Measurements from ENCODE around the gene BDH1. TPM values are rescaled to one million over a fixed set of nuclear protein-coding genes. Genes with fewer than 3 reads are reported as not detected.

Gene BDH1
- total RNA-seq, 1 donor, result 0.99 TPM

DNA sequence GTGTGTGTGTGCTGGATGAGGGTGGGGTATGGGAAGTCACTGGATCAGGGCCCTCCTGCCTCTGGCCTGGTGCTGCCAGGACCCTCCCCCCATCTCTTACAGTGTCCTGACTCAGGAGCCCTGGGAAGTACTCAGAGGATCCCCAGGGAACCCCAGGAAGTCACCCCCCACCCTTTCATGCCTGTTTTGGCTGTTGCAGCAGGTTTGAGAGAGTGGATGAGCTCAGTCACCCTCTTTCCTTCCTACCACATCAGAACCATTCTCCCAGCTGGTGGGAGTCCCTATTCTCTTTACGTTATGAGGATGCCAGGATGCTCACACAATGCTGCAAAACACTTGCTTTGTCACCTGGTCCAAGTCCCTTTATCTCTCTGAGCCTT is 59.0 kb downstream of the BDH1 start:
- TF ChIP-seq, protein P1, sequence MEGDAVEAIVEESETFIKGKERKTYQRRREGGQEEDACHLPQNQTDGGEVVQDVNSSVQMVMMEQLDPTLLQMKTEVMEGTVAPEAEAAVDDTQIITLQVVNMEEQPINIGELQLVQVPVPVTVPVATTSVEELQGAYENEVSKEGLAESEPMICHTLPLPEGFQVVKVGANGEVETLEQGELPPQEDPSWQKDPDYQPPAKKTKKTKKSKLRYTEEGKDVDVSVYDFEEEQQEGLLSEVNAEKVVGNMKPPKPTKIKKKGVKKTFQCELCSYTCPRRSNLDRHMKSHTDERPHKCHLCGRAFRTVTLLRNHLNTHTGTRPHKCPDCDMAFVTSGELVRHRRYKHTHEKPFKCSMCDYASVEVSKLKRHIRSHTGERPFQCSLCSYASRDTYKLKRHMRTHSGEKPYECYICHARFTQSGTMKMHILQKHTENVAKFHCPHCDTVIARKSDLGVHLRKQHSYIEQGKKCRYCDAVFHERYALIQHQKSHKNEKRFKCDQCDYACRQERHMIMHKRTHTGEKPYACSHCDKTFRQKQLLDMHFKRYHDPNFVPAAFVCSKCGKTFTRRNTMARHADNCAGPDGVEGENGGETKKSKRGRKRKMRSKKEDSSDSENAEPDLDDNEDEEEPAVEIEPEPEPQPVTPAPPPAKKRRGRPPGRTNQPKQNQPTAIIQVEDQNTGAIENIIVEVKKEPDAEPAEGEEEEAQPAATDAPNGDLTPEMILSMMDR (IDR thresholded peaks at IDR 0.05; ENCODE audit: insufficient read depth, low read length), result no peak
- DNase-seq (ENCODE audit: low read depth), result no peak
- H3K4me3 ChIP-seq (ENCODE audit: low read depth, low read length), result no peak overlapping the region

DNA sequence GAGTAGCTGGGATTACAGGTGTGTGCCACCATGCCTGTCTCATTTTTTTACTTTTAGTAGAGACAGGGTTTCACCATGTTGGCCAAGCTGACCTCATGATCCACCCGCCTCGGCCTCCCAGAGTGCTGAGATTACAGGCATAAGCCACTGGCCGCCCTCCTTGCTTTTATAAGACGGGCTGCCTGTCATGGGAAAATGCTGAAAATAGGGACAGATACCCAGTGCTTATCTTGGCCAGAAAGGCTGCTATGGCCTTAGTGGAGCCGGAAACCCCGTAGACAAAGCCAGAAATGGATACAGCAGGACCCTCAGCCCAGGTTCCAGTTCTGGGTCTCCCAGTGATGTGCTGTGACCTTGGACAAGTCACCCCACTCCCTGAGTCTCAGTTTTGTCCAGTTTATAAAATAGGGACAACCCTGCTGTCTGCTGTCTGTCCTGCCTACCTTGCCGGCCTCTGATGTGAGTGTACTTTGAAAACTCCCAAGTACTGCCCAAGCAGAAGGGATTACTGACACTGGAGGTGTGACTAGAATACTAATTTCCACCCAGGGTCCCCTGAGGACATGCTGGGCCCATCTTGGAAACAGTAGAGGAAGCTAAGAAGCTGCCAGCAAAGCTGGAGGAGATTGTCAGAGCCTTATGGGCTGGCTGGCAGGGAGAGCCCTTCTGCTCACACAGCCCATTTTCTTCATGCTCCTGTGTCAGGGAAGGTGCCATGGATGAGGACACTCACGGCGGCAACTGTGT is 59.6 kb downstream of the BDH1 start:
- TF ChIP-seq, protein P1 (IDR thresholded peaks at IDR 0.05; ENCODE audit: insufficient read depth, low read length), result no peak
- DNase-seq (ENCODE audit: low read depth), result no peak
- no peak overlapping the region for H3K4me3 ChIP-seq (ENCODE audit: low read depth, low read length)

DNA sequence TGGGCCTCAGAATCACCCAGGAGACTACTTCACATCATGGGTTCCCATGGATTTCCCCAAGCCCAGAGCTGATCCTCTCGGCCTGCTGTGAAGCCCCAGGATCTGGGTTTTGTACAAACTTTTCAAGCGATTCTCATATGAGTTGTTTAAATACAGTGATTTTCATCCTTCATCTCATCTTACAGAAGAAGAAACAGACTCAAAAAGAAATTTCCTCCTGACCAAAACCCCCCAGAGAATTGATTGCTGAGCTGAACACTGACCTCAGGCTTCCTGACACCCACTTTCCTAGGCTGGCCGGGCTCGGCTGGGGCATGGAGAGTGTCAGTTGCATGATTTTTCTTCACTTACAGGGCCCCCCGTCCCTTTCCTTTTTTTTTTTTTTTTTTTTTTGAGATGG is 60.3 kb downstream of the BDH1 start:
- no peak overlapping the region for H3K4me3 ChIP-seq (ENCODE audit: low read depth, low read length)
- TF ChIP-seq, protein P1 (IDR thresholded peaks at IDR 0.05; ENCODE audit: insufficient read depth, low read length), result no peak
- no peak for DNase-seq (ENCODE audit: low read depth)

DNA sequence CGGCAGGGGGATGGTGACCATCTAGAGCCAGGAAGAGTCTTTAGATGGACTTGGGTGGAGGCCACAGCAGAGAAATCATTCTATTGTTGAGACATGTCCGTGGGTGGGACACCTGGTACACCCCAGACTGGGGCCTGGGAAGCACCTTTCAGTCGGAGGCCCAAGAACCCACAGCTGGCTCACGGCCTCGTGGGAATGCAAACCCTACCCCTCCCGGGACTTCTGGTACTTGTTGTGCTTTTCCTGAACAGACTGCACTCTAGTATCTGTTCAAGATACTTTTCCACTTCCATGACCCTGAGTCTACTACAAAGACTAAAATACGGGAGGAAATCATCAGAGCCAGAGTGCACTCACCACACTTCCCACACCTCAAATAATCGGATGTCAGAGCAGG is 60.7 kb downstream of the BDH1 start:
- TF ChIP-seq, protein P1 (IDR thresholded peaks at IDR 0.05; ENCODE audit: insufficient read depth, low read length), result no peak
- DNase-seq (ENCODE audit: low read depth), result no peak

DNA sequence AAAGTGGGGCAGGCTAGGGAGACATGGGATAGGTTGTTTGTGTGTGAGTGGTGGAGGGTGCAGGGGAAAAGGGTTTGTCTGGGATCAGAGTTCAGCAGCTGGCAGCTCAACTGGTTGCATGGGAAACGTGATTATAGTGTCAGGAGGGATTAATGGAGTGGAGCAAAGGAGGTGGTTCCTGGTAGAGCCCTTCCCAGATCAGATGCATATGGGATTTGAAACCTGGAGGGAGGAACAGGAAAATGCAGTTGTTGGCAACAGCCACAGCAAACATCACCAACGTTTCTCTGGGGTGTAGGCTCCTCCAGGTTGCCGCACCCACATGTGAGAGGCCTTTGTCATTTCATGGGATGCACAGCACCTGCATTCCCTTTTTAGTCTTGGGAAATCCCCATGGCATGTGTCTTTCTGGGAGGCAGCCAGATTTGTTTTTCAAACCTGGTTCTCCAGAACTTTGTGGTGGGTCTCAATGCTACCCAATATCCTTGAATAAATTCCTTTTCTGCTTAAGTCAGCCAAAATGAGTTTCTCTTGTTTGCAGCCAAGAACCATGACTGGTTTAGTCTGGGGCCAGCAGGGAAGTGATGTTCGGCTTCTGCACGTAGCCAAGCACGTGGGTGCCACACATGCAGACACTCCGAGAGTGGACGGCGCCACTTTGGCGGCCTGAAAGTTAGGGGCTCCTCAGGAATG is 61.3 kb downstream of the BDH1 start:
- H3K4me3 ChIP-seq (ENCODE audit: low read depth, low read length), result no peak overlapping the region
- peak; percentile 65 for DNase-seq (ENCODE audit: low read depth)
- TF ChIP-seq, protein P1 (IDR thresholded peaks at IDR 0.05; ENCODE audit: insufficient read depth, low read length), result no peak

More for the DNA sequence above, 60.7 kb downstream of the BDH1 start:
- H3K4me3 ChIP-seq (ENCODE audit: low read depth, low read length), result no peak overlapping the region

DNA sequence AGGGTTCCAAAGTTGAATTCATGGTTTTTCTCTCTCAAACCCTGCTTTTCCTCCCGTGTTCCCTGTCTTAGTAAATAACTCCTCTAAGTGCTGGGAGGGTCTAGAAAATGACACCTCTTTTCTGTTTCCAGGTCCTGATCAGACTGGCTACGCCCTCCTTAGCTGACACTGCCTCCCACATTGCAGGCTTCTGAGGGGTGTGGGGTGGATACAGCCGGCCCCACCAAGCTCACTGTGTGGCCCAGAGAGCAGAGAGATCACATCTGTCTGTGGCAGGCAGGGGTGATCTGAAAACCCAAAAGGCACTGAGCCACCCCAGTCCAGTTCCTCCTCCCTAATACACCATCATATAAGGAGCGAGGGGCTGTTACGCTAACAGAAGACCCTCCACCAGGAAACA is 62.7 kb downstream of the BDH1 start:
- no peak overlapping the region for H3K4me3 ChIP-seq (ENCODE audit: low read depth, low read length)
- DNase-seq (ENCODE audit: low read depth), result no peak
- TF ChIP-seq, protein P1 (IDR thresholded peaks at IDR 0.05; ENCODE audit: insufficient read depth, low read length), result no peak
